ENCODE data around the gene PGLYRP1.

PGLYRP1 gene

GRCh38 chr19:45973553-45974338 is 49.1 kb downstream of the PGLYRP1 start, which contains the start of gene NOVA2:
NOVA2 (minus strand) TSS chr19:45973865; CDS start chr19:45973351, 514 bp downstream.
- in situ Hi-C loops (cut with MboI; ENCODE audit: low pct_unique_long_range_greater_than_20kb, low sequenced_read_pairs) = no loop called here
- DNase-seq = peak; percentile 69

GRCh38 chr19:45972947-45973540 is 49.8 kb downstream of the PGLYRP1 start:
- in situ Hi-C loops (cut with MboI; ENCODE audit: low pct_unique_long_range_greater_than_20kb, low sequenced_read_pairs) = no loop called here
- no peak for DNase-seq

- DNase-seq = peak; percentile 30
- in situ Hi-C loops (cut with MboI; ENCODE audit: low pct_unique_long_range_greater_than_20kb, low sequenced_read_pairs) = no loop called here
These were observed 50.5 kb downstream of the PGLYRP1 start for GRCh38 chr19:45972081-45972946.

- in situ Hi-C loops (cut with MboI; ENCODE audit: low pct_unique_long_range_greater_than_20kb, low sequenced_read_pairs) = no loop called here
- DNase-seq = no peak
These were observed 51.5 kb downstream of the PGLYRP1 start for GRCh38 chr19:45971260-45971902.

GRCh38 chr19:45969676-45970075 is 53.2 kb downstream of the PGLYRP1 start:
- in situ Hi-C loops (cut with MboI; ENCODE audit: low pct_unique_long_range_greater_than_20kb, low sequenced_read_pairs) = no loop called here

More at GRCh38 chr19:45969676-45970075, 53.2 kb downstream of the PGLYRP1 start:
- DNase-seq = no peak

Measured in KBM-7 (cell line).